Measurements from ENCODE around the gene SRSF8. TPM values are rescaled to one million over a fixed set of nuclear protein-coding genes. Genes with fewer than 3 reads are reported as not detected.

Gene SRSF8
- total RNA-seq, 1 donor from 2014 or later: 46.8 TPM

GRCh38 chr11:95084509-95084908, 17.8 kb downstream of the SRSF8 start:
- intact Hi-C loops (cut with micrococcal nuclease): no loop called here
- TF ChIP-seq, protein P1, sequence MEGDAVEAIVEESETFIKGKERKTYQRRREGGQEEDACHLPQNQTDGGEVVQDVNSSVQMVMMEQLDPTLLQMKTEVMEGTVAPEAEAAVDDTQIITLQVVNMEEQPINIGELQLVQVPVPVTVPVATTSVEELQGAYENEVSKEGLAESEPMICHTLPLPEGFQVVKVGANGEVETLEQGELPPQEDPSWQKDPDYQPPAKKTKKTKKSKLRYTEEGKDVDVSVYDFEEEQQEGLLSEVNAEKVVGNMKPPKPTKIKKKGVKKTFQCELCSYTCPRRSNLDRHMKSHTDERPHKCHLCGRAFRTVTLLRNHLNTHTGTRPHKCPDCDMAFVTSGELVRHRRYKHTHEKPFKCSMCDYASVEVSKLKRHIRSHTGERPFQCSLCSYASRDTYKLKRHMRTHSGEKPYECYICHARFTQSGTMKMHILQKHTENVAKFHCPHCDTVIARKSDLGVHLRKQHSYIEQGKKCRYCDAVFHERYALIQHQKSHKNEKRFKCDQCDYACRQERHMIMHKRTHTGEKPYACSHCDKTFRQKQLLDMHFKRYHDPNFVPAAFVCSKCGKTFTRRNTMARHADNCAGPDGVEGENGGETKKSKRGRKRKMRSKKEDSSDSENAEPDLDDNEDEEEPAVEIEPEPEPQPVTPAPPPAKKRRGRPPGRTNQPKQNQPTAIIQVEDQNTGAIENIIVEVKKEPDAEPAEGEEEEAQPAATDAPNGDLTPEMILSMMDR (IDR thresholded peaks at IDR 0.05): no peak
- Mint-ChIP-seq H3K9me3 (no peaks in the 10 kb centered on the region), H3K36me3 (ENCODE audit: low read depth) (no peaks in the 10 kb centered on the region), H3K27ac (no peak overlapping the region), H3K4me3 (no peak overlapping the region), H3K4me1 (peaks cover 11% of the 10 kb centered on the region), H3K27me3 (no peaks in the 10 kb centered on the region)
- DNase-seq: no peak
- no peak for ATAC-seq (ENCODE audit: low read depth)
- ChIA-PET CTCF (interaction anchor here (0.7 to 1.7 kb wide), 4 partner anchors 8 to 55 kb away, joined by 3 to 6 read pairs (median 4); no protein-coding TSS in a partner anchor), POLR2A (interaction anchor here (0.6 to 1.6 kb wide), 2 partner anchors 18 to 147 kb away, joined by 4 to 9 read pairs; partner anchors contain the start of genes SESN3 and SRSF8)

- Mint-ChIP-seq H3K27ac (no peak overlapping the region), H3K4me1 (peaks cover 12% of the 10 kb centered on the region), H3K27me3 (no peaks in the 10 kb centered on the region), H3K9me3 (no peaks in the 10 kb centered on the region), H3K4me3 (no peak overlapping the region), H3K36me3 (ENCODE audit: low read depth) (no peaks in the 10 kb centered on the region)
- ATAC-seq (ENCODE audit: low read depth) (no peak), DNase-seq (no peak)
- TF ChIP-seq, protein P1 (IDR thresholded peaks at IDR 0.05): no peak
- intact Hi-C loops (cut with micrococcal nuclease): loop anchor here (5.0 kb wide), 1 partner anchor 252 kb away; no protein-coding TSS in a partner anchor
- ChIA-PET CTCF (interaction anchor here (1.3 to 1.7 kb wide), 2 partner anchors 13 to 54 kb away, joined by 5 to 6 read pairs; no protein-coding TSS in a partner anchor), POLR2A (interaction anchor here (1.3 to 1.6 kb wide), 2 partner anchors 15 to 18 kb away, joined by 3 to 9 read pairs; partner anchors contain the start of gene SRSF8)
These were observed 18.5 kb downstream of the SRSF8 start for GRCh38 chr11:95085117-95085816.

DNA sequence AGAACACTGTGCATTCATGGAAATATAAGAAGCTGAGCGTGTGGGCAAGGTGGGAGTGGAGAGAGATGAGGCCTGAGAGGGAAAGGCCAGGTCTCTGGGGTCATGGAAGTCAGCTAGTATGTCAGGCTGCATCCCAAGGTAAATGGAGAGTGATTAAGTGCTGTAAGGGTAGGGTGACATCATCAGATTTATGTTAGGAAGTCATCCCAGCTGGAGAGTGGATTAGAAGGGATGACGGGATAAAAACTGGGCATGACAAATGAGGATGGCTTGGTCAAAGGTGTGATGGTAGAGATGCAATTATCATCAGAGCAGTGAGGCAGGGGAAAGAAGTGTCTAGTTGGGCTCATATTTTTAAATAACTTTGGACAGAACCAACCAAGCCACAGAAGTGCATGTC, 19.4 kb downstream of the SRSF8 start:
- peak overlapping the region; percentile 4 for H3K27ac Mint-ChIP-seq
- intact Hi-C loops (cut with micrococcal nuclease): loop anchor here (5.0 kb wide), 1 partner anchor 251 kb away; no protein-coding TSS in a partner anchor
- H3K36me3 Mint-ChIP-seq (ENCODE audit: low read depth): no peaks in the 10 kb centered on the region
- TF ChIP-seq, protein P1 (IDR thresholded peaks at IDR 0.05): no peak
- CTCF ChIA-PET: no interaction called here
- no peaks in the 10 kb centered on the region for H3K9me3 Mint-ChIP-seq
- POLR2A ChIA-PET: interaction anchor here (1.3 kb wide), 1 partner anchor 16 kb away, joined by 3 read pairs; no protein-coding TSS in a partner anchor
- peaks cover 21% of the 10 kb centered on the region for H3K4me1 Mint-ChIP-seq
- H3K27me3 Mint-ChIP-seq: no peaks in the 10 kb centered on the region
- H3K4me3 Mint-ChIP-seq: no peak overlapping the region
- ATAC-seq (ENCODE audit: low read depth) (no peak), DNase-seq (no peak)

GRCh38 chr11:95086836-95087570, 20.3 kb downstream of the SRSF8 start:
- no peaks in the 10 kb centered on the region for H3K36me3 Mint-ChIP-seq (ENCODE audit: low read depth)
- DNase-seq (no peak), ATAC-seq (ENCODE audit: low read depth) (no peak)
- TF ChIP-seq, protein P1 (IDR thresholded peaks at IDR 0.05): no peak
- ChIA-PET CTCF (interaction anchor here (0.5 to 9.7 kb wide), 3 partner anchors 17 to 193 kb away, joined by 3 to 138 read pairs (median 3); partner anchors contain the start of gene SRSF8), POLR2A (interaction anchor here (4.0 kb wide), 1 partner anchor 18 kb away, joined by 89 read pairs; the partner anchor contains the start of gene SRSF8)
- no peak overlapping the region for H3K4me3 Mint-ChIP-seq
- no peaks in the 10 kb centered on the region for H3K27me3 Mint-ChIP-seq
- no peak overlapping the region for H3K27ac Mint-ChIP-seq
- intact Hi-C loops (cut with micrococcal nuclease): loop anchor here (5.0 kb wide), 1 partner anchor 250 kb away; no protein-coding TSS in a partner anchor
- peaks cover 29% of the 10 kb centered on the region for H3K4me1 Mint-ChIP-seq
- no peaks in the 10 kb centered on the region for H3K9me3 Mint-ChIP-seq

Data from activated B cell treated with CpG ODN at 0.5 μM for 24 hours (primary cell).